ENCODE results near the gene TLCD3A.
"Not testable (repeated sequence)": the region's sequence is repeated elsewhere in the genome, so short reads cannot be mapped to it uniquely, and the experiment has no call there.

The TLCD3A gene

GRCh38 chr17:750431-751037 is 18.1 kb downstream of the TLCD3A start:
- FAIRE-seq = no peak
- no peak for TF ChIP-seq POLR2A (IDR thresholded peaks at IDR 0.05; ENCODE audit: low read depth, low read length)
- DNase-seq (ENCODE audit: insufficient read length, low spot score) = no peak

DNA sequence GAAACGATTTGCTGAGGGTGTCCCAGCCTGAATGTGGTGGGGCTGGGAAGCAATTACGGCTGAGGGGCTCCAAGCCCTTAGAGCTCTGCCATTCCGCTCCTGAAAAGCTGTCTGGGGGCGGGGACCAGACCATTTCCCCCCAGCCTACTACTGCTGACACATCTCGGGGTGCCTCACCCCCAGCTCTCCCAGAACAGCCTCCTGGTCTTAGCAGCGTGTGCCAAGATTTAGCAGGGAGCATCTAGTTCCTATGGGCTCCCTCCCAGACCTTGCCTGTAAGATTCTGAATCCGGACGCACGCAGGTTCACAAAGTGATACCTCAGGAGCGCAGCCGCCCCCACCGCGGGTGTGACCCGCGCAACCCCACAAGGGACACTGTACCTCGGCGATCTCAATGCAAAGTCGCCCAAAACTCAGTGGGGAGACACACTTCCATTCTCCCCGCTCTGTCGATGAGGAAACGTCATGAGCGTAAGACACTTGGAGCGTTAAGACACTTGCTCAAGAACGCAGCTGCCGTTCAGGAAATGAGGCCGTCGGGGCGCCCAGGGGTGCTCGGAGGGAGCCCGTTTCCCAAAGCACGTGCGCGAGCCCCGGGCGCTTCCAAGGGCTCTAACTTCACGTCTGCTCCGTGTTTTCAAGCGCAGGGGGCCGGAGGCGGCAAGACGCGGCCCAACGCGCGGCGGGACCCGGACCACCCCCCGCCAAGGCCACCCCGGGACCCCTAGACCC is 19.0 kb downstream of the TLCD3A start:
- peak; percentile 46 for DNase-seq (ENCODE audit: insufficient read length, low spot score)
- FAIRE-seq = no peak
- no peak for TF ChIP-seq POLR2A (IDR thresholded peaks at IDR 0.05; ENCODE audit: low read depth, low read length)

DNA sequence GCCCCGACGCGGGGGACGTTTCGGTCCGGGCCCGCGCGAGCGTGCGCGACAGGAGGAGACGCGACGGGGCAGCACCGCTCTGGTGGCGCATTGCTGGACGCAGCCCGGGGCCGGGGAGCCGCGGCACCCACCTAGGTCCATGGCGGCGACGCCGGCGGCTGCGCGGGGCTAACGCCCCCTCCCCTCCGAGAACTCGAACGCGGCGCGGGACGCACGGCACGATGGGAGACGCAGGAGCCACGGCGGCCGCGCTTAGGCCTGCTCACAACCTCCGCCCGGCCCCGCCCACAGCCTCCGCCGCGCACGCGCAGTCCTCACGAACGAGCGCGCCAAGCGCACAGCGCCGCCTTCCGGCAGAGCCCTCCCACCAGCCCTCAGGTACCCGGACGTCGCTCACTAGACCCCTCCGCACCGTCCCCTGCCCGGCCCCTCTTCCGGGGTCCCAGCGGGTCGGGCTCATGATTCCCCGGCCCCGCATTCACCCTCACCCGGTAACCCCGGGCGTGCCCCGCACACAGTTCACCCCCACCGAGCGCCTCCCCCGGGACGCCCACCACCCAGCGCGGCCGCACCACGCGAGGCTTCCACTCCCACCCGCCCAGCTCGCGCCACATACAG is 19.7 kb downstream of the TLCD3A start, which contains the start of gene GEMIN4:
TSS of gene GEMIN4 (minus strand) at position 263 of the 618 bp plus-strand sequence. CDS start at position 141, 122 bp downstream.
- TF ChIP-seq POLR2A (IDR thresholded peaks at IDR 0.05; ENCODE audit: low read depth, low read length) = peak; percentile 91
- DNase-seq (ENCODE audit: insufficient read length, low spot score) (peak; percentile 91), FAIRE-seq (no peak)

- TF ChIP-seq POLR2A (IDR thresholded peaks at IDR 0.05; ENCODE audit: low read depth, low read length) = no peak
- DNase-seq (ENCODE audit: insufficient read length, low spot score) (no peak), FAIRE-seq (no peak)
Observed at GRCh38 chr17:752620-753219, 20.3 kb downstream of the TLCD3A start.

DNA sequence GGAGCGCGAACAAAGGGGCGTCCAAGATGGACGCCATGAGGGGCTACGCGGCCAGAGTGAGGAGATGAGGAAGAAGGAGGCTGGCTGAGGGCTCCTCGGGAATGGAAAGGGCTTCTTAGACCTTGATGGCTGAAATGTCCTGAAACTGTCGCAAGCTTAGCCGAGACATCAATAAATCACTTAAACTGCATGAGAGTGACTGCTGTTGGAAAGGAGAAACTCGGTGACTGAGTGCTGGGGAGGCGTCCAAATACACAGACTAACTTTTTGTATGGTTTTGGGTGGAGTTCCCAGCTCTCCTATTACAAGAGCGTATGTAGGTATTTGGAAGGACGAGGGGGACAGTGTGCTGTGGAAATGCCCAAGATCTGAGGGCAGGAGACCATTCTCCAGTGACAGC is 21.0 kb downstream of the TLCD3A start:
- DNase-seq (ENCODE audit: insufficient read length, low spot score) (no peak), FAIRE-seq (no peak)
- no peak for TF ChIP-seq POLR2A (IDR thresholded peaks at IDR 0.05; ENCODE audit: low read depth, low read length)

GRCh38 chr17:755319-755961 is 23.0 kb downstream of the TLCD3A start:
- not testable (repeated sequence) for DNase-seq (ENCODE audit: insufficient read length, low spot score); FAIRE-seq

DNA sequence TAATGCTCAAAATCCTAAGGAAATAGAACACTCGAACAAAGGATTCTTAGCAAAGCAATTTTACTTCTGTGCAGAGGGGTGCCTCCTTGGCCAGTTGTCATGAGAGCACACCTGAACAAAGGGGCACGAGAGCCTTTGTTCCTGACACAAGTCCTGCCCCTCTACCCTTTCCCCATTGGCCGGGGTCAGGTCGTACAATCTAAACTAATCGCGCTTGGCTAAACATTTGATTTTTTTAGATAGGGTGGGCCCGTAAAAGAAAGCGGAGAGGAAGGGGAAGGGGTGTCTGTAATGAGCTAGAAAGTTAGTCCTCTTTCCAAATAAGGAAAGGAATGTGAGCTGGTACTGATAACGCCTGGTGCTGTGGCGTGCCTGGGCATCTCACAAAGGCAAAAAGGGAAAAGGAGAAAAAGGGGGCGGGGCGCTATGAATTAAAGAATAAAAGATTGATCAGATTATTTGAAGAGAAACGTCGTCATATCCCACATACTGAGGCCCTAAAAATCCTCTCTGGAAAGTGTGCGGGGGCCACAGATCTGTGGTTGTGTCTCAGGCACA is 23.7 kb downstream of the TLCD3A start:
- DNase-seq (ENCODE audit: insufficient read length, low spot score); FAIRE-seq: not testable (repeated sequence)

DNA sequence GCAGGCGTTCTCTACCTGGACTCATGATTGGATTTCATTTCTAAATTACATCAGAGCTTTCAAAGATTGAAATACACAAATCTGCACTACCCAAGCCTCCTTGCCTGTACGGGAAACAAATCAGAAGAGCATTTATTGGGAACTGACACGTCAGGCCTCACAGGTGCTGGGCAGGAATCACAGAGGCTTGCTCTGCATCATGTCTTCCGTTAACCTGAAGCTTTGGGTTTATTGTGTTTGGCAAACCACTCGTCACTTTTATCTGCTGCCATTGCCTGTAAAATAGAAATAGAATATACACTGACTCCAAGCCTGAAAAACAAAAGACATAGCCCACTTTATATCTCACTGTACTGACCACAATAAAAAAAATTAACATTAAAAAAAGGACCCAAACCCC is 27.6 kb downstream of the TLCD3A start:
- DNase-seq (ENCODE audit: insufficient read length, low spot score) = no peak
- no peak for TF ChIP-seq POLR2A (IDR thresholded peaks at IDR 0.05; ENCODE audit: low read depth, low read length)
- FAIRE-seq = no peak

GRCh38 chr17:760371-760770 is 28.0 kb downstream of the TLCD3A start:
- FAIRE-seq (no peak), DNase-seq (ENCODE audit: insufficient read length, low spot score) (no peak)
- no peak for TF ChIP-seq POLR2A (IDR thresholded peaks at IDR 0.05; ENCODE audit: low read depth, low read length)

DNA sequence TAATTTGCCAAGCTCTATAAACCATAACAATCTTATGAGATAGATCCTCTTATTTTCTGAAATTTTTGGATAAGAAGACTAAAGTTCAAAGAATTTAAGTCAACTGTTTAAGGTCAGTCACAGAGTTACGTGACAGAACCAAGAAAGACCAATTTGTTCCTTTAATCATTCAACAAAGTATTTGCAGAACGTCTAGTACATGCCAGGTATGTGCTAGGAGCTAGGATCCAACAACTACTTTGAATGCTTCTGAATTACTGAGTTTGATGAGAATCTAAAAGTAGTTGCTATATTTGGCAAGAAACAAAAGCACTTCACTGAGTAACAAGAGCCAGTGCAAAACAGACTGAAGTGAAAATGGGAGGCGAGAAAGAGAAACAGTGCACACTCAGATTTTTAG is 34.7 kb downstream of the TLCD3A start:
- no peak for TF ChIP-seq POLR2A (IDR thresholded peaks at IDR 0.05; ENCODE audit: low read depth, low read length)
- DNase-seq (ENCODE audit: insufficient read length, low spot score) (no peak), FAIRE-seq (no peak)

- no peak for DNase-seq (ENCODE audit: insufficient read length, low spot score)
- no peak for TF ChIP-seq POLR2A (IDR thresholded peaks at IDR 0.05; ENCODE audit: low read depth, low read length)
- no peak for FAIRE-seq
Observed at GRCh38 chr17:773016-773415, 40.6 kb downstream of the TLCD3A start.

- no peak for TF ChIP-seq POLR2A (IDR thresholded peaks at IDR 0.05; ENCODE audit: low read depth, low read length)
- FAIRE-seq (no peak), DNase-seq (ENCODE audit: insufficient read length, low spot score) (no peak)
Observed at GRCh38 chr17:773467-774312, 41.3 kb downstream of the TLCD3A start.

DNA sequence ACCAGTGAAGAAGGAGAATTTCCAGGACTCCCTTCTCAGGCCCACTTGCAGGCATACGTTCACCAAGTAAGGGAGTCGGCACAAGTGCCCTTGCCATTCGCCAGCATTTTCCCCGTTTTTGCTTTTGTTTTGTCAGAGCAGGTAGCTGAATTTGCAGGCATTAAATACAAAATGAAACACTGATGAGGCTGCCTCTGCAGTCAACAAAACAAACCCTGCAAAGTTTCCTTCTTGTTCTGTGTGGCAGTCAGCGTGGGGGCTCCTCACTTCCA is 41.9 kb downstream of the TLCD3A start:
- FAIRE-seq (no peak), DNase-seq (ENCODE audit: insufficient read length, low spot score) (no peak)
- no peak for TF ChIP-seq POLR2A (IDR thresholded peaks at IDR 0.05; ENCODE audit: low read depth, low read length)
